GM19240 (cell line): Measurements from ENCODE around the gene RFX2.
"Not testable (repeated sequence)": the region's sequence is repeated elsewhere in the genome, so short reads cannot be mapped to it uniquely, and the experiment has no call there.

Experiments used
- DNase-seq: peaks from one replicate; pipeline ENCODE4 v3.0.0; 2011; ENCODE audit warnings: low spot score; ENCODE audit not compliant: insufficient read length

The RFX2 gene

GRCh38 chr19:6110360-6110977, at the start of gene RFX2:
Gene RFX2, minus strand, starts transcription at chr19:6110500. Its CDS starts 63,004 bp downstream, at chr19:6047496.
- DNase-seq: peak; percentile 98

- DNase-seq: no peak
Measured at GRCh38 chr19:6156033-6156432, 45.7 kb upstream of the RFX2 start.

GRCh38 chr19:6150289-6150688, 40.0 kb upstream of the RFX2 start:
- DNase-seq: no peak

GRCh38 chr19:6141217-6141616, 30.9 kb upstream of the RFX2 start:
- DNase-seq: no peak

- DNase-seq: no peak
Measured at GRCh38 chr19:6138511-6138910, 28.2 kb upstream of the RFX2 start.

- DNase-seq: no peak
Measured at GRCh38 chr19:6138066-6138465, 27.8 kb upstream of the RFX2 start.

GRCh38 chr19:6133231-6133630, 22.9 kb upstream of the RFX2 start:
- DNase-seq: no peak

- DNase-seq: no peak
Measured at GRCh38 chr19:6132482-6132881, 22.2 kb upstream of the RFX2 start.

GRCh38 chr19:6127716-6128335, 17.5 kb upstream of the RFX2 start:
- no peak for DNase-seq

- DNase-seq: peak; percentile 43
Measured at GRCh38 chr19:6126335-6126974, 16.2 kb upstream of the RFX2 start.

- peak; percentile 37 for DNase-seq
Measured at GRCh38 chr19:6125571-6125989, 15.3 kb upstream of the RFX2 start.

- DNase-seq: no peak
Measured at GRCh38 chr19:6119031-6119430, 8.7 kb upstream of the RFX2 start.

- no peak for DNase-seq
Measured at GRCh38 chr19:6118043-6118442, 7.7 kb upstream of the RFX2 start.

GRCh38 chr19:6117534-6117933, 7.2 kb upstream of the RFX2 start:
- DNase-seq: no peak

- no peak for DNase-seq
Measured at GRCh38 chr19:6116749-6117430, 6.6 kb upstream of the RFX2 start.

- no peak for DNase-seq
Measured at GRCh38 chr19:6115992-6116391, 5.7 kb upstream of the RFX2 start.

- DNase-seq: no peak
Measured at GRCh38 chr19:6113616-6114188, 3.4 kb upstream of the RFX2 start.

GRCh38 chr19:6109947-6110346, 353 bp downstream of the RFX2 start:
- DNase-seq: no peak

- no peak for DNase-seq
Measured at GRCh38 chr19:6108721-6109633, 1.3 kb downstream of the RFX2 start.

GRCh38 chr19:6106643-6107294, 3.5 kb downstream of the RFX2 start:
- DNase-seq: not testable (repeated sequence)
